ENCODE results near the gene SGO2.

GRCh38 chr2:200476836-200477235 lies 49.2 kb upstream of the SGO2 start:
- TF ChIP-seq RARB (CRISPR knock-in tag; IDR thresholded peaks at IDR 0.05) (no peak), ZFP30 (CRISPR knock-in tag; IDR thresholded peaks at IDR 0.05) (no peak), PATZ1 (CRISPR knock-in tag; IDR thresholded peaks at IDR 0.05; ENCODE audit: borderline replicate concordance) (no peak), CSRNP3 (CRISPR knock-in tag; IDR thresholded peaks at IDR 0.05) (no peak), ISL1 (CRISPR knock-in tag; IDR thresholded peaks at IDR 0.05) (no peak), ZC3H10 (CRISPR knock-in tag; IDR thresholded peaks at IDR 0.05) (no peak), TSHZ2 (CRISPR knock-in tag; IDR thresholded peaks at IDR 0.05) (no peak), ZFP3 (CRISPR knock-in tag; IDR thresholded peaks at IDR 0.05) (no peak), POU6F1 (CRISPR knock-in tag; IDR thresholded peaks at IDR 0.05; ENCODE audit: borderline replicate concordance, low read depth) (no peak), ARNTL (CRISPR knock-in tag; IDR thresholded peaks at IDR 0.05; ENCODE audit: borderline replicate concordance, low read depth) (no peak)

Data from SK-N-SH treated with all-trans-retinoic acid at 6 μM for 48 hours (cell line).